GM21381 (cell line): ENCODE measurements around the gene MYRIP.

Experiments
- ATAC-seq: cut with Tn5 transposase; IDR thresholded peaks from one replicate; pipeline ENCODE4 v1.9.1; 2021; ENCODE audit warnings: mild to moderate bottlenecking, moderate library complexity; ENCODE audit not compliant: unreplicated experiment

Gene MYRIP

GRCh38 chr3:40216471-40216870, 407.1 kb downstream of the MYRIP start:
- ATAC-seq: no peak

GRCh38 chr3:40223856-40224255, 414.4 kb downstream of the MYRIP start:
- no peak for ATAC-seq

- no peak for ATAC-seq
These were observed 415.5 kb downstream of the MYRIP start for GRCh38 chr3:40224796-40225515.

DNA sequence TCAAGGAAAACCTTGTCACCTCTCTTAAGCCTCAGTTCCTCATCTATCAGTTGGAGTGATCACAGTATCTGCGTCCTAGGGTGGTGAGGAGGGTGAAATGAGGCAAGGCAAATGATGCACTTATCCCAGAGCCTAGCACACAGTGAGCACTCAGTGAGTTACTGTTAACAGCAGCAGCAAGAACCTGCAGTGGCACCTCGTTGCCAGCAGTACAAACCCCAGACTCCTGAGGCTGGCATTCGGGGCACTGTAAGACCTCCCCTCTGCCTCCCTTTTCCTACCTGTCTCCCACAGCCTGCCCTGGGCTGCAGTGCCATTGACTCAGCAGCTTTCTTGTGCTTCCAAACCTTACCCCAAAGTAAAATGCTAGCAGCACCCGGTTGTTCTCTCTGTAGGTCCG, 417.2 kb downstream of the MYRIP start:
- ATAC-seq: no peak

DNA sequence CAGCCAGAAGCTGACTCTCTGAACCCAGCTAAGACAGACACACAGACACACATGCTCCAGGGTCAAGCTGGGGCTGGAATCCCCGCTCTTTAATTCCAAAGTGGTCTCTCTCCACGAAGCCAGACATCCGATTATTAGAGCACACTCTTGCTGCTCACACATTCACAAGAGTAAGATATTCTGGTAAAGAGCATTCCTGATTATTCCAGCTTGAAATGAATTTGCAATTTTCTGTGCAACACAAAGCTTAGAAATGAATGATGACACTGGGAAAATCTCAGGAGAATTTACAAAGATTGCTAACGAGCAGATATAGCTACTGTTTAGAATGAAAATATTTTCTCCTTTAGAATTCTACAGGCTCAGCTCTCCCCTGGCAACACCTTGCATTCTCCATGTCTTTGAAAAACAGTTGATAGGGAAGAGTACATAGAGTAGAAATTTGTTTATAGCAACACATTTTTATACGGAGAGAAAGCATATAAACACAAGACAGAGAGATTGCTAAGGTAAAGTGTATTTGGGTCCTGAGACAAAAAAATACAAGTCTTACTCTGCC, 419.5 kb downstream of the MYRIP start:
- ATAC-seq: no peak

GRCh38 chr3:40229386-40229785, 420.0 kb downstream of the MYRIP start:
- peak; percentile 60 for ATAC-seq

DNA sequence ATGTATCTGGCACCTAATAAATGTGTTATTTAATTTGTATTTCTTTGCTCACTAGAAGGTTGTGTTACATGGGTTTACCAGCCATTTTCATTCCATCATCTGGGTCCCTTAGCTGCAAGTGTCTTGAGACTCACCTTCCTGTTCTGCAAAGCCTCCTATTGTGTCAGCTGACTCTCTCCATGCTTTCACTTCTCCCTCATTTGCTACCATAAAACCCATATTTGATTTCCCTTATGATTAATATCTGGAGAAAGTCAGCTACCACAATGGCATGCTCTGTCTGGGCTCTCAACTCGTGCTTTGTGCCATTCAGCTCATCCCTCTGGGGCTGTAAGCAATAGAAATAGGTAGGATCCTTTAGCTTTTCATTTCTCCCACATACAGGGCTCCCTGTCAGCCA, 420.6 kb downstream of the MYRIP start:
- ATAC-seq: no peak

DNA sequence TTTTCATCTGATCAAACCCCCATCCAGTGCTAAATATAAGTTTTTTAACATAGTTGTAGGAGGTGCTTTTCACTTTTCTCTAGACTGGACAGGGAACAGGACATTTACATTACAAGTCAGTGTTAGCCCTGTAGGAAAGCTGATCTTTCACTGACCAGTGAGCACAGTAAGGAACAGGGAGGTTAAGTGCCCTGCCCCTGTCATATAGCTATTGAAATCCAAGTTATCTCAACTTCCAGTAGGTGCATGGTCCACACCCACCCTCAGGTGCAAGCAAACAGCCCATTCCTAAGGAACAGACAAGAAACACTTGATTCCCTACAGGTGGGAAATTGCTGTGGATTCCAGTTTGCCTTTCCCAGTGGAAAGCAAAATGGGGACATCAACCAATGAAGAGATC, 421.0 kb downstream of the MYRIP start:
- ATAC-seq: no peak

DNA sequence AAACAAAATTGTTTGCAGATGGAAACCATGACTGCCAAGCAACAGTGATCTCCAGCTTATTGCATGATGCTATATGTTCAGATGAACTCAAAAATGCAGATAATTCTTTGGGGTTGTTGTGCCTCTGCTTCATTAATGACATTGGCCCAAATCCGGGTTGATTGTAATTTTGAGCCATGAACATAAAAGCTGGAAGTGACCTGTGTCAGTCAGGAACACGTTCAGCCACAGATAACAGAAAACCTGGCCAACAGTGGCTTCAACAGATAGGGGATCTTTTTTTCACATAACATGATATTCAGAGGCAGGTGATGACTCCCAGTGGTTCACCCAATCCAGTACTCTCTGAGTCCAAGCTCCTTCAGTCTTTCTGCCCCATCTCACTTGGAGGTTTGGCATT, 423.2 kb downstream of the MYRIP start:
- no peak for ATAC-seq

DNA sequence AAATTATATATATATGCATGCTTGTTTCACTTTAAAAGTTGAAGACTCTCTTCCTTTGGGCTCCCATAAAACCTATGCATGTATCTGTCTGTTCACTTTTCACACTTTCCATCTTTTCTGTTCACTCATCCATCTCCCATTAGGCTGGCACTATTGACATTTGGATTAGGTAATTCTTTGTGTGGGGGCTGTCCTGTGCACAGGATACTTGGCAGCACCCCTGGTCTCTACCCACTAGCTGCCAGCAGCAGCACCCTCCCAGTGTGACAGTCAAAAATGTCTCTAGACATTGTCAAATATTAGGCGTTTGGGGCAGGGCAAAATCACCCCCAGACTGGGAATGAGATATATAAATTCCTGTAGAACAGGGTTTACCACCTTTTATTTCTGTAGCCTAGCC, 427.8 kb downstream of the MYRIP start:
- ATAC-seq: no peak

DNA sequence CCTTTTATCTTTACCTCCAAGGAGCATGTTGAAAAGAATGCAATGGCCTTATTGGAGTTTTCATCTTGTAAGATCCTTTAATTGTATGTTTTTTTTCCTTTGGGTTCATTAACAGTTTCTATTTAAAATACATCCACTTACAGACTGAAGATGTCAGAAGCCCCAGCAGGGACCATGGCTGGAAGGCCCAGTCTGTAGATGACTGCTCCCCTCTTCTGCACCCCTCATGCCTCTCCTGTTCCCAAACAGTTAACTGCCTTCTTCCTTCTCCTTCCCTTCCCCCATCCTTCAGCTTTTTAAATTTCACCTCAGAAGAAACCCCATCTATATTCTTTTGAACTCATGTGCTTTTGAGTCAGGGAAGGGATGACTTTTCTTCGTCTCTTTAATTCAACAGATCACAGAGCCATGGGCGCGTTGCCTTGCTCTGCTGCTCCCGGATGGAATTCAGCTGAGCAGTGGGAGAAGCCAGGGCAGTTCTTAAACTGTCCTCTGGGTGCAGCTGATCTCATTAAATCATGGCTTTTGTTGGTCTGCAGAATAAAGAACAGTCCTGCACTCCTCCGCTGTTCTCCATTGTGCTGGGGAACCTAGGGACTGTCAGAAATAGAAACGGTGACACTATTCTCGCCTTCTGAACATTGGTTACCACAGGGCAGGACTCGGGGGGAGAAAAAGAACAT, 428.6 kb downstream of the MYRIP start:
- ATAC-seq: no peak

DNA sequence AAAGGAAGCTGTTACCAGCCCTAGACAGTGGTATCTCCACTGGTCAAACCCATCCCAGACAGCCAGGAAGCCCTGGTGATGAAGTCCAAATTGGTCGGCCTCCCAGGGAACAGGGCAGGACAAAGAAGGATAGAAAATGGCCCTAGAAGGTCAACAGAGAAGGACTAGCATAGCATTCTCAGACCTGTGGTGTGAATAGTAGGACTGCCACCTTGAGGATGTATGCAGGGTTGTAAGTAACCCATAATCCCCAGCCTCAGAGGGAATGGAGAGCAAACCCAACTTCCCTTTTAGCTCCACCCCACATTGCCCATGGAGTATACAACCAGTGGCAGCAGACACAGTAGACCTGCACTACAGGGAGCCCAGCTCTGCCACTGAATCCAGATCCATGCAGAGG, 431.5 kb downstream of the MYRIP start:
- no peak for ATAC-seq

DNA sequence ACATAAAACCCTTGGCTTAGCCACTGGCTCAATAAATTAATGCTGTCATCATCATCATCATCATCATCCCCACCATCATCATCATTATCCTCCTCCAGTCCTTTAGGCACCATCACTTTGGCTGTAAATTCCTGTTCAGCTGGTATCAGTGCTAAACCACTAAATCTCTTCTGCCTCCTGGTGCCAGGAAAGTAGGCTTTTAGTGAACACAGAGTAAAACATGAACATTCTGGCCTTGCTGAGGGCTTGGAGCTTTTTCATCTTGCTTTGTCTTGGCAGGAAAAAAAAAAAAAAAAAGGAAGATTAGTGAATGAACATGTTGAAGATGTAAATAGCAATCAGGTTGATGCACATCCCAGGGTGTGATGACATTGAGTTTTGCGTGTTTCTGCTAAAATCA, 432.8 kb downstream of the MYRIP start:
- ATAC-seq: no peak

- ATAC-seq: no peak
These were observed 433.2 kb downstream of the MYRIP start for GRCh38 chr3:40242638-40243037.

GRCh38 chr3:40243056-40243455, 433.6 kb downstream of the MYRIP start:
- no peak for ATAC-seq

DNA sequence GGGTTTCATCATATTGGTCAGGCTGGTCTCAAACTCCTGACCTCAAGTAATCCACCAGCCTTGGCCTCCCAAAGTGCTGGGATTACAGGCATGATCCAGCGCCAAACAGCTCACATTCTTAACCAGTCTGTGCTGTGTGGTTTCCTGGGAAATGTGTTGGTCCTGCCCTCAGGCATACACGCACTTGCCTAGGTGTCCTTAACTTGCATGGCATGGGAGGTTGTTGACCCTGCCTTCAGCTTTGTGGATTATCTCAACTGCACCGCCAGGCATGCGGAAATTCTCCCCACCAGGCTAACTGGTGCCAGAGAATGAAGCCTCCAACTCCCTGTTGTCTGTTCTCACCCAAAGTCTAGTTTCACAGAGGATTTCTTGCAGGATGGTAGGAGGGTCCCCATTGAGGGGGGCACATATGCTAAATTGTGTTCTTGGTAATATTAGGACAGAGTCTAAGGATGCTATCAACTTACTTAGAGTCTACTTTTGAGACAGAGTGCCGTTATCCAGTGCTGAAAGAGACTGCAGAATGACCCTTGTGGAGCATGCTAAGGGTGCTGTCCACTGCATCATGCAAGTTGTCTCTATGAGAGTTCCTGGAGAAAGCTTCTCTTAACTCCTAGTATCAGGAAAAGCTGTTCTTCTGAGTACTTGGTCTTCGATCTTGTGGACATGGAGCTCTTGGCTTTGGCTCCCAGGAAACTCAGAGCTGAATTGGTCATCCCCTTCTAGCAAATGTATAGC, 438.5 kb downstream of the MYRIP start:
- no peak for ATAC-seq

DNA sequence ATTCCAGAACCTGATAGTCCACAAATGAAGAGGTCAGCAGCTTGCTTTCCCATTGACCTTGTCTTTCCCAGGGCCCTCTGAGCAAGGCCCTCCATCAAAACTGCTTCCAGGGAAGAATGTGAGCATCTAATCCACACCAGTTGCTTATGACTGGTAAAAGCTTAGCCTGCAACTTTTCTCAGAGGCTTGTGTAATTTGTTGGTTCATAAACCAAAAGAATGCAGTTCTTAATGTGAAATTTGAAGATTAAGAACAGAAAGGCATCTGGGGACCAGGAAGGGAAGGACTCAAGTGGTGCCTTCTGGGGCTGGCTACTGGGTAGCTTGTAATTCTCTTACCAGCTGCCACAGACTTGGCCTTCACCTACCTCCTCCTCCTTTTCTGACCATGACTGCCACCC, 439.2 kb downstream of the MYRIP start:
- ATAC-seq: no peak

- ATAC-seq: no peak
These were observed 439.8 kb downstream of the MYRIP start for GRCh38 chr3:40249168-40249567.

- no peak for ATAC-seq
These were observed 445.1 kb downstream of the MYRIP start for GRCh38 chr3:40254491-40254890.

DNA sequence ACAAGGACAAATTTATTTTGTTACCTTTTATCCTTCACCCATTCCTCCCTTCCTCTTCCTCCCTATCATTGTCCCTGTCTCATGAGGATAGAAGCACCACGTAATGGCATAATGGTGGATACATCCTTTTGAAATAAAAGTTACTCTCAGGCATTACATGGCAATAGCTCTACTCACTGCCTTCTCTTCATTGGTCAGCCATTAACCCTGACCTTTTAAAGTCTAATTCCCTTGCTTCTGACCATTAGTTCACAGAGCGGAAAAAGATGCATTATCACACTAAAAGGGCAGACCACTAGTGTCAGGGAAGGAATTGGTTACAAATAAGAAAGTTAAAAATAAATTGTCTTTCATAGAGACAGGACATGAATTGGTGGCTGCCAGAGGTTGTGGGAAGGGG, 445.5 kb downstream of the MYRIP start:
- no peak for ATAC-seq

DNA sequence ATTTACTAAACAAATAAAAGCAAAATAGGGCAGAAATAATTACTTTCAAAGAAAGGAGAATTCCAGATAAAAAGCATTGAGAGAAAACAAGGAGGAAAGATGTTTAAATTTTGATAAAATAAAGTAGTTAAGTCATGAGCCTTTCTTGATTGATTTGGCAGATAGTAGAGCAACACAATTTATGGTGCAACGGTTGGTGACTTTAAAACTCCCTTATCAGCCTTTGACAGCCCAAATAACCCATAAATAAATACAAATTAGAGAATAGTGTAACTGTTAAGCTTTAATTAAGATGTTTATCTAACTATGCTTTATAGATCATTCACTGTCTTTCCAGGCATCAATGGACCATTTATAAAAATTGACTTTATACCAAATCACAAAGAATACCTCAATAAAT, 446.1 kb downstream of the MYRIP start:
- ATAC-seq: no peak

GRCh38 chr3:40258064-40258463, 448.7 kb downstream of the MYRIP start:
- ATAC-seq: no peak
